AG10803 (cell line): Measurements from ENCODE around the gene PSME3IP1.

Experiments
- DNase-seq: peaks from one replicate; pipeline ENCODE4 v3.0.0; 2010; ENCODE audit warnings: low read depth
- H3K4me3 ChIP-seq: 2 replicates; pipeline ENCODE4 v1.5.1; 2011; ENCODE audit warnings: mild to moderate bottlenecking, low read length, control low read depth
- TF ChIP-seq, protein P1 (sequence below): conservative IDR thresholded peaks from 2 replicates; pipeline ENCODE4 v1.5.1; 2011; ENCODE audit warnings: mild to moderate bottlenecking, low read length, control low read depth, inconsistent platforms

The PSME3IP1 gene

DNA sequence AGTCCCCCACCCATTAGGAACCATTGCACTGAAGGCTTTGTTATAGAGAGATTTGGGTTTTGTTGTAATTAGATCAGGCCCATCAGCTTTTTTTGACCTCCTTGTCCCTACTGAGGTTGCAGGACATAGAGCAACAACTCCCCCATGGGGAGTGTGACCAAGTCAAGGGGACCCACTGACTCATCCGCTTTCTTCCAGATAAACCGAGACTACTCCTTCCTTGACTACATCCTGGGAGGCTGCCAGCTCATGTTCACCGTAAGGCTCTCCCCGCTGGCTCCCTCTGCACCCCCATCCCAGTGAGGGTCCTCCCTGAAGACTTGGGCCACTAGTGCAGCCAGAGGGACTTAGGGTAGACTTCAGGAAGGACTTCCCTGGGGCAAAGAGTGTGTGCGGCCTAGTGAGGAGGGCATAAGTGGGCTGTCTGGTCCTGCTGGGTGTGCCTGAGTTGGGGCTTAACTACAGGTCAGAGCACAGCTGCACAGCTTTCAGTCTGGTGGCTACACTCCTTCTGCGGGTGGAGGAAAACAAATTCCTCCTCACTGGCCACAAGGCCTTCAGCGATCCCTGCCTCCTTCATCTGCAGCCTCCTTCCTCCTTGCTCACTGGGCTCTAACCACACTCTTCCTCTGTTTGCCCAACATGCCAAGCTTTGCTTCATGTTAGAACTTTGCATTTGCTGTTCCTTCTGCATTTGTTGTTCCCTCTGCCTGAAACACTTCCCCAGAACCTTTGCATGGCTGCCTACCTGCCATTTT lies 62.4 kb downstream of the PSME3IP1 start:
- TF ChIP-seq, protein P1, sequence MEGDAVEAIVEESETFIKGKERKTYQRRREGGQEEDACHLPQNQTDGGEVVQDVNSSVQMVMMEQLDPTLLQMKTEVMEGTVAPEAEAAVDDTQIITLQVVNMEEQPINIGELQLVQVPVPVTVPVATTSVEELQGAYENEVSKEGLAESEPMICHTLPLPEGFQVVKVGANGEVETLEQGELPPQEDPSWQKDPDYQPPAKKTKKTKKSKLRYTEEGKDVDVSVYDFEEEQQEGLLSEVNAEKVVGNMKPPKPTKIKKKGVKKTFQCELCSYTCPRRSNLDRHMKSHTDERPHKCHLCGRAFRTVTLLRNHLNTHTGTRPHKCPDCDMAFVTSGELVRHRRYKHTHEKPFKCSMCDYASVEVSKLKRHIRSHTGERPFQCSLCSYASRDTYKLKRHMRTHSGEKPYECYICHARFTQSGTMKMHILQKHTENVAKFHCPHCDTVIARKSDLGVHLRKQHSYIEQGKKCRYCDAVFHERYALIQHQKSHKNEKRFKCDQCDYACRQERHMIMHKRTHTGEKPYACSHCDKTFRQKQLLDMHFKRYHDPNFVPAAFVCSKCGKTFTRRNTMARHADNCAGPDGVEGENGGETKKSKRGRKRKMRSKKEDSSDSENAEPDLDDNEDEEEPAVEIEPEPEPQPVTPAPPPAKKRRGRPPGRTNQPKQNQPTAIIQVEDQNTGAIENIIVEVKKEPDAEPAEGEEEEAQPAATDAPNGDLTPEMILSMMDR: no peak
- DNase-seq: no peak
- H3K4me3 ChIP-seq: no peak overlapping the region

GRCh38 chr16:57118461-57119084 lies 67.3 kb downstream of the PSME3IP1 start:
- TF ChIP-seq, protein P1: no peak
- H3K4me3 ChIP-seq: no peak overlapping the region
- no peak for DNase-seq

DNA sequence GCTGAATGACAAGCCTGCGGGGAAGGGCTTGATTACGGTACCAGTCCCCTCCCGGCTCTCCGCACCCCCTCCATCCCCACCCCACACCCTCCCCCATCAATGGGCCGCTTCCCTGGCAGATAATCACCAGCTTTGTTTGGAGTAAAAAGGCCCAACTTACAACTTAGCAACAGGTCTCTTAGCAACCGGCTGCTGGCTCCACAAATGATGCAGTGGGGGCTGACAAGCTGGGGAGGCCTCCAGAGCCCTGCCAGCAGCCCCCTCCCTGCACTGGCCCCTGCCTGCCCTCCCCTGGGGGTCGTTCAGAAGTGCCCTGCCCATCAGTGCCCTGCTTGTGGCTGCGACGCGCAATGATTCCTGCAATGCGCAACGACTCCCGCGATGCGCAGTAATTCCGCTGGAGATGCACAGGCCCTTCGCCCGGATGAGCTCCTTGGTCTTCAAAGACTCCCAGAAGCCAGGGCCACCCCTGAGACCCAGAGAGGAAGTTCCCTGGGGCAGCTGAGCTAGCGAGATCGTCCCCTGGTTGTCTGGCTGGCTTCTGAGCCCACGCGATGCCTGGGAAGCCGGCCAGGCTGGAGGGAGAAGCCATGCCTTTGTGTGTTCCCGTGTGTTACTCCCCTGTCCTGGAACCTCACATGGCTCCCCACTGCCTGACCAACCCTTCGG lies 70.2 kb downstream of the PSME3IP1 start:
- TF ChIP-seq, protein P1: no peak
- no peak overlapping the region for H3K4me3 ChIP-seq
- DNase-seq: no peak

DNA sequence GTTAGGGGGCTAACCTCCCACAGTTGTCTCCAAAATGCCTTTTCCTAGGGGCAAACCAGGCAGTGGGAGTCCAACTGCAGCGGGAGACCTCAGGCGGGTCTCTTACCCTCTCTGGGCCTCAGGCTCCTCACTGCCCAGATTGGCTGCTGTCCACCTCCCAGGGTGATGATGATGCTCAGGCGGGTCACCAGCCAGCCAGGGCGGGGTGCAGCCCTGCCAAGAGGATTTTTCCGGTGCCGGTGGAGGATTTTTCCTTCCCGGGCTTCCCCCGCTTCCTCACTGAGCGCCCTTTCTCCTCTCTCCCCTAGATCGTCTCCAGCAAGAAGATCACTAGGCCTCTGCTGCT lies 70.7 kb downstream of the PSME3IP1 start:
- H3K4me3 ChIP-seq: no peak overlapping the region
- TF ChIP-seq, protein P1: no peak
- no peak for DNase-seq

DNA sequence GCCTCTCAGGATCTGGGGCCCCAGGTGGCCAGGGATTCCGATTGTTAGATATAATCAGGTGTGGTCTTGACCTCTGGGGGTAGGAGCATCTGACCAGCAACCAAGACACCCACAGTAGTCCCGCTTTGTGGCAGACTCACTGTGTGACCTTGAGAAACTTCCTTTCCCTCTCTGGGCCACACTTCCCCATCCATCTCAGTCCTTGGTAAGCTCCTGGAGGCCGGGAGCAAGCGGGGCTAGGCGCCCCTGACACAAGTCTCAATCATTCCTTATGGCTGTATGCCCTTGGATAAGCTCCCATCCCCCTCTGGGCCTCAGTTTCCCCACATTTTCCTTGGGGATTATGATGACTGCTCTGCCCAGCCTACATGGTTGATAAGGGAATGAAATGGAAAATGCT lies 72.2 kb downstream of the PSME3IP1 start:
- DNase-seq: no peak
- TF ChIP-seq, protein P1: no peak
- no peak overlapping the region for H3K4me3 ChIP-seq

DNA sequence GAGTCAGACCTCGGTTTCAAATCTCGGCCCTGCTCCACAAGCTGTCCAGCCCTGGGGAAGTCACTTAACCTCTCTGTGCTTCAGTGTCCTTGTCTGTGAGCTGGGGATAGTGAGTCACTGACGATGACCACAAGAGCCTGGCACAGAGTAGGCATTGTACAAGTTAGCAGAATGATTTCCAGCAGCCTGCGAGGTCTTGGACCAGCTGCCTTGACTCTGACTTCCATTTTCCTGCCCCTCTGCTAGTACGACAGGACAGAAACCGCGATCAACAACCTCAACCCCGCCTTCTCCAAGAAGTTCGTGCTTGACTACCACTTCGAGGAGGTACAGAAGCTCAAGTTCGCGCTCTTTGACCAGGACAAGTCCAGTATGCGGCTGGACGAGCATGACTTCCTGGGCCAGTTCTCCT lies 72.8 kb downstream of the PSME3IP1 start:
- H3K4me3 ChIP-seq: no peak overlapping the region
- TF ChIP-seq, protein P1: no peak
- peak; percentile 42 for DNase-seq
